K562 (cell line): ENCODE measurements around the gene KRTAP21-3.

Source experiments
- PCBP2 ChIP-seq: fragments of 200-400 bp; formaldehyde crosslinking; IDR thresholded peaks from 2 replicates; pipeline ENCODE4 v1.6.1; 2018; ENCODE audit warnings: low read length, low read depth, mild to moderate bottlenecking, moderate library complexity; ENCODE audit not compliant: poor library complexity, severe bottlenecking
- POLR2AphosphoS5 ChIP-seq: IDR thresholded peaks from 2 replicates; pipeline ENCODE4 v1.6.1; 2011; ENCODE audit warnings: mild to moderate bottlenecking, low read depth, low read length, moderate library complexity; ENCODE audit not compliant: control insufficient read depth, insufficient read depth

DNA sequence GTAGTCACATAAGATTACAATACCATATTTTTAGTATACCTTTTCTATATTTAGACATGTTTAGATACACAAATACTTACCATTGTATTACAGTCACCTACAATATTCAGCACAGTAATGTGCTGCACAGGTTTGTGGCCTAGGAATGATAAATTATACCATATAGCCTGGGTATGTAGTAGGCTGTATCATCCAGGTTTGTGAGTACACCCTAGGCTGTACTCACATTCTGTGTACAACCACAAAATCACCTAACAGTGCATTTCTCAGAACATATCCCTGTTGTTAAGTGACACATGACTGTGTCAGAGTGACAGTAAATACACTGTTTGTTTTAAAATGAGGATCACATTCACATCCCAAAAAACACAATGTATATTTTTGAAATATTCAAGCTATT is 11.2 kb downstream of the KRTAP21-3 start:
- TF ChIP-seq POLR2AphosphoS5, result no peak
- no peak for TF ChIP-seq PCBP2
